ENCODE results near the gene INSRR.
A peak's percentile ranks its signal among the peaks of the same experiment; 100 is the strongest.

Gene INSRR

DNA sequence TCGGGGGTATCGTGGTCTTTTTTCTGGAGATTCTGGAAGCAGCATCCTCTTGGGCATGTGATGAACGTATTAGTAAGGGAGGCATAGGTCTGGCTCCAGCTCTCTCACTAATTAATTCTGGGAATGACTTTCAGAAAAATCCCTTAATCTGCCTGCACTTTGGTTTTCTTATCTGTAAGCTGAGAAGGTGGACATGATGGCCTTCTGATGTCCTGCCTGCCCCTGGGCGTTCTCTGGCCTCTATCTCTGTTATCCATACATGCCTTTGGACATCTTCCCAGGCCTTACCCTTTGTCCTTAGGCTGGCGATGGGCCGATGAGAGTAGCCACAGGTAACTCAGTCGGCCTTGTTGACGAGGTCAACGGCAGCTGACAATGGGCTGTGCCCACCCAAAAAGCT, 10.5 kb upstream of the INSRR start:
- DNase-seq: no peak

DNA sequence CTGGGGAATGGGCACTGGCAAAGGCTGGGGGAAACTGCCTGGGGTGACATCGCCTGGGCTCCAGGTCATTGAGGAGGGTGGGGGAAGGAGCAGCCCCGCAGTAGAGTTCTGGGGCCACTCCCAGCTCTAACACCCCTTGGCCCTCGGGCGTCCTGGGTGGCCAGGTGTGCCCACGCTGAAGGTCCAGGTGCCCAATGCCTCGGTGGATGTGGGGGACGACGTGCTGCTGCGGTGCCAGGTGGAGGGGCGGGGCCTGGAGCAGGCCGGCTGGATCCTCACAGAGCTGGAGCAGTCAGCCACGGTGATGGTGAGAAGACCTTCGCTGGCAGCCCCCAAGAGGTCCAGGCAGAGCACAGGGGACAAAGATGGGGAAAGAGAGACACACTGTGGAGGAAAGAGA, 9.4 kb upstream of the INSRR start:
- DNase-seq: no peak

DNA sequence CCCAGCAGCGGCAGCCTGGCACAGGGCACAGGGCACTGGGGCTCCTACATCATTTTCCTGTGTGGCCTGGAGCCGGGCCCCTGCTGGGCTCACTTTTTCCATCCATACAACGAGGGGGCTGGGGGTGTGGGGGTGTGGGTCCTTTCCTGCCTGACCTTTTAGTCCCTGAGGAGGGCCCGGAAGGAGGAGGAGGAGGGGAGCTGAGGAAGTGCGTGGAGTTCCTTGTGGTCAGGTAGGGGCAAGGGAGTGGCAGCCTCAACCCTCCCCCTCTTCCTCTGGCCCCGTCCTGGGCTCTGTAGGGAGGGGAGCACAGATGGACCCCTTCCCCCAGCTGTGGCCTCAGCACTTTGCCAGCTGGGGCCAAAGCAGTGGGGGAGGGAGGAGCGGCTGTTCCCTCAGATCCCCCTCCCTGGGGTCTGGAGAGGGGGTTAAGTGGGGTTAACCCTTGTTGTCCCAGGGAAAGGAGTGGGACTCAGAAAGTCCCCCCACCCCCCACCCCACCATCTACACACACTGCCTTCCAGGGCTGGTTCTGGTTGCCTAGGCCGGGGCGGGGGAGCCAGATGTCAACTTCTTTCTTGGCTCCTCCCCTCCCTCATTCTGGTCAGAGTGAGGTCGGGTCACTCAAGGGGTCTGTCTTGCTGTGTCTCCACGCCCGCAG, 7.5 kb upstream of the INSRR start:
- DNase-seq: no peak

- no peak for DNase-seq
Observed at GRCh38 chr1:156865865-156866248, 6.9 kb upstream of the INSRR start.

- no peak for DNase-seq
Observed at GRCh38 chr1:156865258-156865657, 6.3 kb upstream of the INSRR start.

- DNase-seq: no peak
Observed at GRCh38 chr1:156864796-156865195, 5.9 kb upstream of the INSRR start.

DNA sequence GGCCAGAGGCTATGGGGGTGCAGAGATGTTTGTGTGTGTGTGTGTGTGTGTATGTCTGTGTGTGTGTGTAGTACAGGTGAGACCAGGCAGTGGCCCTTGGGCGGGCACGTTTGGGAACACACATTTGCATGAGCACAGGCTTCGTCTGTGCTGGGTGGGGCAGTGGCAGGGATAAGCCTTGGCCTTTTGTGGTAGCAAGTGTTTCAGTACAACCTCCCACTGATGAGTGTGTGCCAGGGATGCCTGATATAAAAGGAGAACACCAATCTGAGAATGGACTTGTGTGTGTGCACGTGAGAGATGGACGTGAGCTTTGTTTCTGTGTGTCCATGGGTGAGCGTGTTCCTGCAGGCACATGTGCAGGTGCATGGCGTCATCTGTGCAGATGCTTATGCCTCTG, 4.7 kb upstream of the INSRR start:
- DNase-seq: no peak

- no peak for DNase-seq
Observed at GRCh38 chr1:156862997-156863599, 4.2 kb upstream of the INSRR start.

- DNase-seq: no peak
Observed at GRCh38 chr1:156862584-156862983, 3.7 kb upstream of the INSRR start.

DNA sequence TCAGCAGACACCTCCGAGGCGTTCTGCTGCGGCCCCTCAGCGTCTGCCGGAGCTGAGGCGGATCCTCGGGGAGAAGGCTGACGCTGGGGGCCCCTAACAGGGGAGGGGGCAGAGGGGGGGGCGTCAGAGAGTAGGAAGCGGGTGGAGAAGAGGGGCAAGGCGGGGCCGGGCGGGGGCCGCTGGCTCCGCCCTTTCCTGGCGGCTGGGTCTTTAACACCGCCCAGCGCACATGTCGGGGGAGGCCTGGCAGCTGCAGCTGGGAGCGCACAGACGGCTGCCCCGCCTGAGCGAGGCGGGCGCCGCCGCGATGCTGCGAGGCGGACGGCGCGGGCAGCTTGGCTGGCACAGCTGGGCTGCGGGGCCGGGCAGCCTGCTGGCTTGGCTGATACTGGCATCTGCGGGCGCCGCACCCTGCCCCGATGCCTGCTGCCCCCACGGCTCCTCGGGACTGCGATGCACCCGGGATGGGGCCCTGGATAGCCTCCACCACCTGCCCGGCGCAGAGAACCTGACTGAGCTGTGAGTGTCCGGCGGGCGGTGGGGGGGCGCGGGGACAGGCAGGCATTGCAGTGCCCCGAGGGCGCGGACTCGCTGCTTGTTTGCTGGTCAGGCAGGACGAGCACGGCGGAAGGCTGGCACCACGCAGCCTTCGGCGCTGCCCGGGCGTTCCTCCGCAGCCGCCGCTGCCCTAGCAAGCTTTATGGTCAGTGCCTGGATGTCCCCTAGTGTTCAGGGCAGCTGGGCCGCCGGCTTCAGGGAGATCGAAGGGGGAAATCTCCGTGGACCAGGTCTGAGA, 1.9 kb upstream of the INSRR start, which contains the start of gene NTRK1:
Gene NTRK1 (plus strand): TSS at position 238 of the 796 bp plus-strand sequence. CDS start 70 bp downstream, at position 308.
- DNase-seq: peak in 1 of 2 experiments; percentile 33

DNA sequence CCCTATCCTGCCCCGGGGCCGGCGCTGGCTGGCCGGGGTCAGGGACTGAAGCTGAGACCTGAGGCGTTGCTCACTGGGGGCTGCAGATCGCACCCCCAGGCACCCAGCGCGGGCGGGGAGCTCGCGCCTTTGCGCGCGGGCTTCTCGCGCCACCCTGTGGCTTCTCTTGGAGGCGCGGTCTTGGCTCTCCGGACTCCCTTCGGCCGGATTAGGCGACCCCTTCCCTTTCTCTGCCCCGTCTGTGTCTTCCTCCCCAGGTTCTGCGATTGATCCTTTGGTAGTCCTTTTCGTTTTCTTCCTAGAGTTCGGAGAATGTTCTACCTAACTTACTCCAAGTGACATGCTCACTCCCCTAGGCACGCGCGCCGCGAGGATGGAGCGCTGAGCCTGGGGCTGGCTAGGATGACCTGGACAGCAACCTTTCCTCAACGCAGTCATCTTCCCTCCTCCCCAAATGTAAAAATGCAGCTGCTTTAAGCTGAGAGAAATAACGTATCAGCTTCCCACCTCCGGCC, 1.3 kb upstream of the INSRR start:
- peak; percentile 24 to 52 for DNase-seq

DNA sequence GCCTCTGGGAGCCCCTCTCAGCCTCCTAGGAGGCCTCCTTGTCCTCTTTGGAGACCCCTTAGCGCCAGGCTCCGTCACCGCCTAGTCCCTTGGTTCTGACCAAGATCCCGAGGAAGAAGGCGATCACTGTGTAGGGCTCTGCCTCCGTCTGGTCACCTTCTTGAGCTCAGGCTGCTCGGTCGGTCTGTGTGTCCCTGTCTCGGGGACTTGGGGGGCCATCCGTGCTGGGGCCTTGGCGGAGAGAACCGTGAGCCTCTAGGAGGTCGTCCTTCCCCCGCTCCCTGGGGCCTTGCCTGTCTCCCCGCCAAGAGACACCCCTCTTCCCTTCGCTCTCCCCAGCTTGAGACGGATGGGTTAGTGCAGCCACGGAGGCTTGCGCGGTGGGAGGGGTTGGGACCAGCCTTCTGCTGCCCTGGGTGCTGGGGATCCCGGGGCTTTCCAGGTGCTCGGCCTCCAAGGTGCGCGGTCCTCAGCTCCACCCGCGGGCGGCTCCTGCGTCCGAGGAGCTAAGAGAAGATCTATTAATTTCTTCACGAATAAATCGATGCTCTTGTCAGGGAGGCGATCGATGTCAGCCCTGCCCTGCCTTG, 701 bp upstream of the INSRR start:
- no peak for DNase-seq

GRCh38 chr1:156858555-156858956, 361 bp downstream of the INSRR start:
- no peak for DNase-seq

DNA sequence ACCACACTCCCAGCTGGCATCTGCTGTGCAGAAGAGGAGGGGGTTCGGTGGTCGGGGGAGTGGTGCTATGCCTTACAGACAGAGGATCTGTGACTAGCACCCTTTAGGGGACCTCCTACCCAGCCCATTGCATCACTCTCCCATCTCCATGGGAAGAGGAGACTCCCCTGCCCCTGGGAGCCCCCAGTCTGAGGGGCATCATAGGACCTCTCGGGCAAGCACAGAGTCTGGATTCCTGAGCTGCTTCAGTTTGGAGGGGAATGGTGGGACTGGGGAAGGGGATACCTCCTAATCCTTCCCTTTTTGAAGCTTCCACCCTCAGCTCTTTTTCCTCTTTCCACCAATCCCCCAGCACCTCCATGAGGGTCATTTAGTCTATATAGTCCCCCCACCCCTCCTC, 1.4 kb downstream of the INSRR start:
- no peak for DNase-seq

DNA sequence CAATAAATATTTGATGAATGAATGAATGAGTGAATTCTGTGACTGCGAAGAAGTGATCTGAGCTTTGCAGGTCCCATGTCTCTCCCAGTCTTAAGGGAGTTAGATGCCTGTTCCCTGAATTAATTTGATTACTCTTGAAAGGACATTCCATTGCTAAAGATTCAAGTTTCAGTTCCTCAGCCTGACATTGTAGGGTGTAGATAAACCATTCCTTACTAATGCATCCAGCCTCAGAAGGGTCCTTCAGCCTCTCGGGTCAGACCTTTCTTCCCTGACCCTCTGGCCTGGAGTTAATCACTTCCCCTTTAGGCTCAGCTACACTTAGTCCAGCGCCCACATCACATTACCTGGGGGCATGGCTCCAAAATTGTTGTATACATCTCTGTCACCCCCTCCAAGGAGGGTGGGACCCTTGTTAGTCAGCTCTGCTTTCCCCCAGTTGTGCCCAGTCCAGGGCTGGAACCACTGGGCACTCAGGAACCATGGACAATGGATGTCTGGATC, 2.6 kb downstream of the INSRR start:
- no peak for DNase-seq

- DNase-seq: no peak
Observed at GRCh38 chr1:156854634-156855033, 4.3 kb downstream of the INSRR start.

DNA sequence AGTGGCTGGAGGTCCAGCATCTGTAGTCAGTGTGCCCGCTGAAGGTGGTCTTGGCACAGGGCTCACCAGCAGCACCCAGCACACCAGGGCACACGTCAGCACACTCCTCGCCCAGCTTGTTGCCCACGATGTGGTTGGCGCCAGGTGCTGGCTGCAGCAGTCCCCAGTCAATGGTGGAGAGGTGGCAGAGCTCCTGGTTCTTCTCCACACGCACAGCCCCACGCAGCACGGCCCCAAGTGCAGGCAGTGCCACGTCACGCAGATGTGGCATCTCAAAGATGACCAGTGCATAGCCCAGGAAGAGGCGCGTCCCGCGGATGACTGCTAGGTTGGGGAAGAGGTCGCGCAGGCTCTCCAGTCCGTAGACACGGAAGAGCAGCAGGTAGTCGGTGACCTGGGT, 5.2 kb downstream of the INSRR start:
- no peak for DNase-seq

DNA sequence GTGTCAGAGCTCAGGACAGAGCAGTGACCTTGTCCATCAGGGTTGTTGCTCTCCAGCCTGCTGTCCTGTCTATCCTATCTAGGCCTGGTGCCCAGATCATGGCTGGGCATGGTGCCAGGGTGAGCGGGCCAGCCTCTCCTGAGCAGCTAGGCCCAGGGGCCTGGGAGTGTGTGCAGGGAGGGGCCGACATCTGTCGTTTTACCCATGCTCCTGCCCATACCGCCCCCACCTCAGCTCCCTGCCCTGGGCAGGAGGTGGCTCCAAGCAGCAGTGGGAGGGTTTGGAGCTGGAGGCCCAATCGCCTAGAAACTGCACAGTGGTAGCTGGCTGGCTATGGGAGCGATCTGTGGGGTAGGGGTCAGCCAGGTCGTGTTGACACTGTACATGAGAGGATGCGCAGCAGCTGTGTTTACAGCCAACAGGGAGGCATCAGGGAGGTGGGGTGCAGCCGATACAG, 6.5 kb downstream of the INSRR start:
- no peak for DNase-seq

GRCh38 chr1:156851779-156852417, 7.0 kb downstream of the INSRR start:
- no peak for DNase-seq

DNA sequence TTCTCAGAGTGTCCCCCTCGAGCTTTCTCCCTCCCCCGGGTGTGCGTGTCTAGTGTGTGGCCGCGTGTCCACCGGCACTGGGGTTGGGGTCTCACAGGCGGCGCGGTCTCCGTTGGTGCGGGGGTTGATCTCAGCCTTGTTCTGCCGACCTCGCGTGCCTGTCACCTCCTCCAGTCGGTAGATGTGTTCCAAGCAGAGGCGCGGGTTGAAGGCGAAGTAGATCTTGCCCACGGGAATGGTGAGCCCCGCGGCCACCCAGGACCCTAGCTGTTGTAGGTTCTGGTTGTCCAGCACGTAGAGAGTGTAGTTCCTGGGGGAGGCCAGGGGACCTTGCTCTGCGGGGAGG, 9.8 kb downstream of the INSRR start:
- no peak for DNase-seq

DNA sequence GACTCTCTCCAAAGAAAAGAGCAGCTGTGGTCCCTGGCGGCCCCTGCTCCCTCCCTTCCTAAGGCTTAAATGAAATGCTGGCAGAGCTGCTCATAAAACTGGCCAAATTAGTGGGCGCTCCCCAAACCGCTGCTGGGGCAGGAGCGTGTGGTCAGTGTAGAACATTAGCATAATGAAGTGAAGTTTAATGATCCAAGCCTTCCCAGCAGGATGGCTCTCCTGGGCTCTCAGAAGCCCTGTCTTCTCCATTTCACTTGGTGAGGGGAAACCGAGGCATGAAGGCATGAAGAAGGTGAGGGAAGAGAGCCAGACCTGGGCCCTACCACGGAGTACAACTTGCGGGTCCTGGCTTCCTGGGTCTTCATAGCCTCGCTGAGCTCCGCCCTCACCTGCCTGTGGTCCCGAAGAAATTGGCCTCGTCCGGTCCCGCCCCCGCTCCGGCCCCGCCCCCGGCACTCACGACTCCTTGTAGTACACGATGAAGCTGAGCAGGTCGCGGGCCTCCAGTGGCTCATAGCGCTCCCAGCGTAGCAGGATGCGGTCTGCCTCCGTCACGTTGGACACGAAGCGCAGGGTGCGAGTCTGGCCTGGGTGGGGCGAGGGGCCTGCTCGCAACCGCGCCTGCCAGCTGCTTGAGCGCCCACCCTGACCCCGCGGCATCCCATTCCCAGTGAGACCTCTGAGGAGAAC, 10.3 kb downstream of the INSRR start:
- no peak for DNase-seq
